SK-N-SH treated with all-trans-retinoic acid at 6 μM for 48 hours (cell line): ENCODE data around the gene PLXDC2.
A peak's percentile ranks its signal among the peaks of the same experiment; 100 is the strongest.

Experiments used
- ATAC-seq: fragments of 200-7000 bp; cut with Tn5 transposase; 3 replicates; pipeline ENCODE4 v1.9.1; 2020; ENCODE audit warnings: mild to moderate bottlenecking, moderate library complexity
- ARNTL ChIP-seq: fragments of 450-650 bp; formaldehyde crosslinking; IDR thresholded peaks from 2 replicates; pipeline ENCODE4 v1.5.0; 2020; ENCODE audit warnings: low read depth, mild to moderate bottlenecking, moderate library complexity, borderline replicate concordance
- CSDC2 ChIP-seq: fragments of 250-450 bp; sonication (Bioruptor Pico); IDR thresholded peaks from 2 replicates; pipeline ENCODE4 v1.5.0; 2020; ENCODE audit warnings: mild to moderate bottlenecking, moderate library complexity
- ESRRG ChIP-seq: fragments of 250-450 bp; sonication (Bioruptor Pico); IDR thresholded peaks from 2 replicates; pipeline ENCODE4 v1.6.1; 2021; ENCODE audit warnings: mild to moderate bottlenecking
- GLIS3 ChIP-seq: fragments of 250-450 bp; sonication (Bioruptor Pico); IDR thresholded peaks from 2 replicates; pipeline ENCODE4 v1.5.0; 2020; ENCODE audit warnings: mild to moderate bottlenecking, moderate library complexity
- ISL1 ChIP-seq: fragments of 250-450 bp; sonication (Bioruptor Pico); IDR thresholded peaks from 2 replicates; pipeline ENCODE4 v2.1.2; 2022; ENCODE audit warnings: mild to moderate bottlenecking, moderate library complexity
- OSR1 ChIP-seq: fragments of 250-450 bp; sonication (Bioruptor Pico); IDR thresholded peaks from 2 replicates; pipeline ENCODE4 v1.8.0; 2022; ENCODE audit warnings: moderate library complexity, mild to moderate bottlenecking, inconsistent platforms
- RARB ChIP-seq: fragments of 250-450 bp; sonication (Bioruptor Pico); IDR thresholded peaks from 2 replicates; pipeline ENCODE4 v1.8.0; 2021; ENCODE audit warnings: mild to moderate bottlenecking, moderate library complexity
- SNAI2 ChIP-seq: fragments of 250-450 bp; sonication (Bioruptor Pico); IDR thresholded peaks from 2 replicates; pipeline ENCODE4 v1.5.0; 2020; ENCODE audit warnings: mild to moderate bottlenecking, moderate library complexity
- TCF4 ChIP-seq: fragments of 250-450 bp; sonication (Bioruptor Pico); IDR thresholded peaks from 2 replicates; pipeline ENCODE4 v1.8.0; 2021; ENCODE audit warnings: mild to moderate bottlenecking, moderate library complexity, borderline replicate concordance
- TOX ChIP-seq: fragments of 250-450 bp; sonication (Bioruptor Pico); IDR thresholded peaks from 2 replicates; pipeline ENCODE4 v1.8.0; 2021; ENCODE audit warnings: mild to moderate bottlenecking, moderate library complexity, borderline replicate concordance
- ZC3H10 ChIP-seq: fragments of 250-450 bp; sonication (Bioruptor Pico); IDR thresholded peaks from 2 replicates; pipeline ENCODE4 v1.5.1; 2021; ENCODE audit warnings: mild to moderate bottlenecking, moderate library complexity
- ZFP3 ChIP-seq: fragments of 250-450 bp; sonication (Bioruptor Pico); IDR thresholded peaks from 2 replicates; pipeline ENCODE4 v1.5.0; 2020; ENCODE audit warnings: mild to moderate bottlenecking, moderate library complexity
- ZFP30 ChIP-seq: fragments of 450-650 bp; formaldehyde crosslinking; IDR thresholded peaks from 2 replicates; pipeline ENCODE4 v1.5.0; 2022; ENCODE audit warnings: mild to moderate bottlenecking, moderate library complexity
- ZNF565 ChIP-seq: fragments of 450-650 bp; formaldehyde crosslinking; conservative IDR thresholded peaks from 2 replicates; pipeline ENCODE4 v1.5.0; 2020; ENCODE audit warnings: low read depth, mild to moderate bottlenecking, moderate library complexity
- ZNF70 ChIP-seq: fragments of 450-650 bp; formaldehyde crosslinking; IDR thresholded peaks from 2 replicates; pipeline ENCODE4 v1.5.0; 2020; ENCODE audit warnings: mild to moderate bottlenecking, moderate library complexity
- ZNF8 ChIP-seq: fragments of 450-650 bp; formaldehyde crosslinking; IDR thresholded peaks from 2 replicates; pipeline ENCODE4 v1.5.0; 2020; ENCODE audit warnings: mild to moderate bottlenecking, moderate library complexity
- TF ChIP-seq, protein P1 (sequence below): fragments of 250-450 bp; sonication (Bioruptor Pico); IDR thresholded peaks from 2 replicates; pipeline ENCODE4 v1.5.1; 2020; ENCODE audit warnings: low read depth, mild to moderate bottlenecking, moderate library complexity
- TF ChIP-seq, protein P2 (sequence below): fragments of 250-450 bp; sonication (Bioruptor Pico); IDR thresholded peaks from 2 replicates; pipeline ENCODE4 v1.8.0; 2020; ENCODE audit warnings: mild to moderate bottlenecking, moderate library complexity, borderline replicate concordance
- TF ChIP-seq, protein P3 (sequence below): fragments of 250-450 bp; sonication (Bioruptor Pico); IDR thresholded peaks from 2 replicates; pipeline ENCODE4 v1.8.0; 2021; ENCODE audit warnings: low read depth, mild to moderate bottlenecking, moderate library complexity, borderline replicate concordance
- TF ChIP-seq, protein P4 (sequence below): fragments of 250-450 bp; sonication (Bioruptor Pico); IDR thresholded peaks from 2 replicates; pipeline ENCODE4 v1.5.1; 2021; ENCODE audit warnings: mild to moderate bottlenecking, moderate library complexity
- TF ChIP-seq, protein P5 (sequence below): fragments of 250-450 bp; sonication (Bioruptor Pico); IDR thresholded peaks from 2 replicates; pipeline ENCODE4 v1.5.0; 2020; ENCODE audit warnings: mild to moderate bottlenecking, moderate library complexity

The PLXDC2 gene

DNA sequence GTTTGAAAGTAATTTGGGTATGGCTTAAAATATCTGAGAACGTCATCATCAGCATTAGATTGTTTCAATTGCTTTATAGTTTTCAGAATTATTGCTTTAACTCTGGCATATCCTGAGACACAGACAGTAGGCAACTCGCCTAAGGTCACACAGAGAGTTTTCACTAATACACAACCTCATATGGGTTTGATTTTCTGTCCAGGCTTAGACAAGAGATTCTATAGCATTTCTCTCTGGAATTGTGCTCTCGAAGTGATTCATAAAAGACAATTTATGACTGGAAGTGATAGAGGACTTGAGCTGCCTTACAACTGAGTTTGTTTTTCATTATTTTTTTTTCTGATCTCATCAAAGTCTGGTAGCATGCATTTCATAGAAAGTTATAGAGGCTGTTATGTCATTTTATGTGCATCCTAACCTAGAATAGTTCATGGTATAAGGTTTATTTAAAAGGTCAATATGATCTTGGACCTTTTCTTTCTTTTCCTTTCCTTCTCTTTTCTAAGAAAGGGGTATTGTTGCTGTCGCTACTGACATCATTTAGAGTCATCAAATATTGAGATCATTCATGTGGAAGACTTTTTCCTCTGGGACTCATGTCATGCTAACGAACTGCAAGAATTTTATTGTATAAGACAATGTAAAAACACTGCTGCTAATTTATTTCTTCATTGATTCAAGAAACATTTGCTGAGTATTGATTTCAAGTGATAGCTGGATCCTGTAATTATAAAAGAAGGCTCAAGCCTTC is 278.2 kb downstream of the PLXDC2 start:
- no peak for TF ChIP-seq ISL1
- TF ChIP-seq ESRRG (CRISPR knock-in tag) = no peak
- no peak for TF ChIP-seq SNAI2 (CRISPR knock-in tag)
- no peak for TF ChIP-seq ZFP30 (CRISPR knock-in tag)
- TF ChIP-seq, protein P1, sequence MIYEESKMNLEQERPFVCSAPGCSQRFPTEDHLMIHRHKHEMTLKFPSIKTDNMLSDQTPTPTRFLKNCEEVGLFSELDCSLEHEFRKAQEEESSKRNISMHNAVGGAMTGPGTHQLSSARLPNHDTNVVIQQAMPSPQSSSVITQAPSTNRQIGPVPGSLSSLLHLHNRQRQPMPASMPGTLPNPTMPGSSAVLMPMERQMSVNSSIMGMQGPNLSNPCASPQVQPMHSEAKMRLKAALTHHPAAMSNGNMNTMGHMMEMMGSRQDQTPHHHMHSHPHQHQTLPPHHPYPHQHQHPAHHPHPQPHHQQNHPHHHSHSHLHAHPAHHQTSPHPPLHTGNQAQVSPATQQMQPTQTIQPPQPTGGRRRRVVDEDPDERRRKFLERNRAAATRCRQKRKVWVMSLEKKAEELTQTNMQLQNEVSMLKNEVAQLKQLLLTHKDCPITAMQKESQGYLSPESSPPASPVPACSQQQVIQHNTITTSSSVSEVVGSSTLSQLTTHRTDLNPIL (CRISPR knock-in tag) = no peak
- TF ChIP-seq ZFP3 (CRISPR knock-in tag) = no peak
- no peak for TF ChIP-seq TOX (CRISPR knock-in tag)
- TF ChIP-seq ZNF8 (CRISPR knock-in tag) = no peak
- TF ChIP-seq, protein P2, sequence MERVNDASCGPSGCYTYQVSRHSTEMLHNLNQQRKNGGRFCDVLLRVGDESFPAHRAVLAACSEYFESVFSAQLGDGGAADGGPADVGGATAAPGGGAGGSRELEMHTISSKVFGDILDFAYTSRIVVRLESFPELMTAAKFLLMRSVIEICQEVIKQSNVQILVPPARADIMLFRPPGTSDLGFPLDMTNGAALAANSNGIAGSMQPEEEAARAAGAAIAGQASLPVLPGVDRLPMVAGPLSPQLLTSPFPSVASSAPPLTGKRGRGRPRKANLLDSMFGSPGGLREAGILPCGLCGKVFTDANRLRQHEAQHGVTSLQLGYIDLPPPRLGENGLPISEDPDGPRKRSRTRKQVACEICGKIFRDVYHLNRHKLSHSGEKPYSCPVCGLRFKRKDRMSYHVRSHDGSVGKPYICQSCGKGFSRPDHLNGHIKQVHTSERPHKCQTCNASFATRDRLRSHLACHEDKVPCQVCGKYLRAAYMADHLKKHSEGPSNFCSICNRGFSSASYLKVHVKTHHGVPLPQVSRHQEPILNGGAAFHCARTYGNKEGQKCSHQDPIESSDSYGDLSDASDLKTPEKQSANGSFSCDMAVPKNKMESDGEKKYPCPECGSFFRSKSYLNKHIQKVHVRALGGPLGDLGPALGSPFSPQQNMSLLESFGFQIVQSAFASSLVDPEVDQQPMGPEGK (CRISPR knock-in tag) = no peak
- no peak for TF ChIP-seq TCF4 (CRISPR knock-in tag)
- TF ChIP-seq CSDC2 (CRISPR knock-in tag) = no peak
- TF ChIP-seq, protein P3, sequence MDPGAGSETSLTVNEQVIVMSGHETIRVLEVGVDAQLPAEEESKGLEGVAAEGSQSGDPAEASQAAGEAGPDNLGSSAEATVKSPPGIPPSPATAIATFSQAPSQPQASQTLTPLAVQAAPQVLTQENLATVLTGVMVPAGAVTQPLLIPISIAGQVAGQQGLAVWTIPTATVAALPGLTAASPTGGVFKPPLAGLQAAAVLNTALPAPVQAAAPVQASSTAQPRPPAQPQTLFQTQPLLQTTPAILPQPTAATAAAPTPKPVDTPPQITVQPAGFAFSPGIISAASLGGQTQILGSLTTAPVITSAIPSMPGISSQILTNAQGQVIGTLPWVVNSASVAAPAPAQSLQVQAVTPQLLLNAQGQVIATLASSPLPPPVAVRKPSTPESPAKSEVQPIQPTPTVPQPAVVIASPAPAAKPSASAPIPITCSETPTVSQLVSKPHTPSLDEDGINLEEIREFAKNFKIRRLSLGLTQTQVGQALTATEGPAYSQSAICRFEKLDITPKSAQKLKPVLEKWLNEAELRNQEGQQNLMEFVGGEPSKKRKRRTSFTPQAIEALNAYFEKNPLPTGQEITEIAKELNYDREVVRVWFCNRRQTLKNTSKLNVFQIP (CRISPR knock-in tag) = no peak
- peak; percentile 80 for ATAC-seq

DNA sequence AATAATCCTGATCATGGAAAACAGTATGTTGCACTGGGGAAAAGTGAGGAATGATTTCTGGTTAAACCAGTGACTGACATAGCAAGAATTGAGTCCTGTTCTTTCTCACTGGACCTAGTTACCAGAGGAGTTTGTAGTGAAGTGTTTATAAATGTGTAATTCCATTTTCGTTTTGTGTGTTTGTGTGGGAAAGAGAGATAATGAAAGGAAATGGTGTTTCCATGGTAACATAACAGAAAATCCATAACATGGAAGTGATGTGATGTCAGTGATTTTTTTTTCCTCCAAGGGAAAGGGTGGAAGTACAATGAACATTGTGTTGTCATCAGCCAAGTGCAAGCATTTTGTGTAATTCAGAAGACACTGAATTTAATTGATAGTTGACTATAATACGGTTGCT is 283.9 kb downstream of the PLXDC2 start:
- TF ChIP-seq ESRRG (CRISPR knock-in tag) (no peak), ZFP3 (CRISPR knock-in tag) (no peak), ZNF565 (CRISPR knock-in tag) (no peak), ZC3H10 (no peak), ISL1 (no peak), GLIS3 (no peak), OSR1 (CRISPR knock-in tag) (no peak), ZNF70 (CRISPR knock-in tag) (no peak), TOX (CRISPR knock-in tag) (no peak)
- TF ChIP-seq, protein P4, sequence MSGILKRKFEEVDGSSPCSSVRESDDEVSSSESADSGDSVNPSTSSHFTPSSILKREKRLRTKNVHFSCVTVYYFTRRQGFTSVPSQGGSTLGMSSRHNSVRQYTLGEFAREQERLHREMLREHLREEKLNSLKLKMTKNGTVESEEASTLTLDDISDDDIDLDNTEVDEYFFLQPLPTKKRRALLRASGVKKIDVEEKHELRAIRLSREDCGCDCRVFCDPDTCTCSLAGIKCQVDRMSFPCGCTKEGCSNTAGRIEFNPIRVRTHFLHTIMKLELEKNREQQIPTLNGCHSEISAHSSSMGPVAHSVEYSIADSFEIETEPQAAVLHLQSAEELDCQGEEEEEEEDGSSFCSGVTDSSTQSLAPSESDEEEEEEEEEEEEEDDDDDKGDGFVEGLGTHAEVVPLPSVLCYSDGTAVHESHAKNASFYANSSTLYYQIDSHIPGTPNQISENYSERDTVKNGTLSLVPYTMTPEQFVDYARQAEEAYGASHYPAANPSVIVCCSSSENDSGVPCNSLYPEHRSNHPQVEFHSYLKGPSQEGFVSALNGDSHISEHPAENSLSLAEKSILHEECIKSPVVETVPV (CRISPR knock-in tag) = no peak
- TF ChIP-seq, protein P5, sequence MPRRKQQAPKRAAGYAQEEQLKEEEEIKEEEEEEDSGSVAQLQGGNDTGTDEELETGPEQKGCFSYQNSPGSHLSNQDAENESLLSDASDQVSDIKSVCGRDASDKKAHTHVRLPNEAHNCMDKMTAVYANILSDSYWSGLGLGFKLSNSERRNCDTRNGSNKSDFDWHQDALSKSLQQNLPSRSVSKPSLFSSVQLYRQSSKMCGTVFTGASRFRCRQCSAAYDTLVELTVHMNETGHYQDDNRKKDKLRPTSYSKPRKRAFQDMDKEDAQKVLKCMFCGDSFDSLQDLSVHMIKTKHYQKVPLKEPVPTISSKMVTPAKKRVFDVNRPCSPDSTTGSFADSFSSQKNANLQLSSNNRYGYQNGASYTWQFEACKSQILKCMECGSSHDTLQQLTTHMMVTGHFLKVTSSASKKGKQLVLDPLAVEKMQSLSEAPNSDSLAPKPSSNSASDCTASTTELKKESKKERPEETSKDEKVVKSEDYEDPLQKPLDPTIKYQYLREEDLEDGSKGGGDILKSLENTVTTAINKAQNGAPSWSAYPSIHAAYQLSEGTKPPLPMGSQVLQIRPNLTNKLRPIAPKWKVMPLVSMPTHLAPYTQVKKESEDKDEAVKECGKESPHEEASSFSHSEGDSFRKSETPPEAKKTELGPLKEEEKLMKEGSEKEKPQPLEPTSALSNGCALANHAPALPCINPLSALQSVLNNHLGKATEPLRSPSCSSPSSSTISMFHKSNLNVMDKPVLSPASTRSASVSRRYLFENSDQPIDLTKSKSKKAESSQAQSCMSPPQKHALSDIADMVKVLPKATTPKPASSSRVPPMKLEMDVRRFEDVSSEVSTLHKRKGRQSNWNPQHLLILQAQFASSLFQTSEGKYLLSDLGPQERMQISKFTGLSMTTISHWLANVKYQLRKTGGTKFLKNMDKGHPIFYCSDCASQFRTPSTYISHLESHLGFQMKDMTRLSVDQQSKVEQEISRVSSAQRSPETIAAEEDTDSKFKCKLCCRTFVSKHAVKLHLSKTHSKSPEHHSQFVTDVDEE = no peak
- peak; percentile 40; the same call in 2 of the 3 replicates for ATAC-seq

DNA sequence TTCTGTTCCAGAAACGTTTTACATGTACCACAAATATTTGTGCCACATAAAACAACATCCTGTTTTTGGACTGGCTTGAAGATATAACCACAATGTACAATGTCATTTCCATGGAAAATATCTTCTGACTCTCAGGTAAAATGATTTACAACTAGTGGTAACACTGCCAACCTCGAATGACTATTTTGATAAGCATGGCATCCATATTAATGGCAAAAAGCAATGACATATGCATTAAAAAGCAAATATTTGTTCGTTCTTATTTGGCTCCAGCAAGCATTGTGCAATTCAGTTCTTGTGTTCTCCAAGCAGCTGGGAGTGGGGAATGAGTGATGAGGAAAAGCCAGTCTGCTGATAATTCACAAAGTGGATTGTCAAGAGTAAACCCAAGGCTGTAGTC is 289.0 kb downstream of the PLXDC2 start:
- no peak for ATAC-seq
- no peak for TF ChIP-seq RARB
- TF ChIP-seq, protein P3 (CRISPR knock-in tag) = no peak
- no peak for TF ChIP-seq ARNTL (CRISPR knock-in tag)
- TF ChIP-seq, protein P2 (CRISPR knock-in tag) = no peak
- TF ChIP-seq ZFP30 (CRISPR knock-in tag) = no peak
- TF ChIP-seq, protein P1 (CRISPR knock-in tag) = no peak
- TF ChIP-seq, protein P4 (CRISPR knock-in tag) = no peak
- no peak for TF ChIP-seq ZC3H10
